B cell (primary cell): ENCODE results near the gene HES6. TPM values are rescaled to one million over a fixed set of nuclear protein-coding genes. Genes with fewer than 3 reads are reported as not detected.

Experiments
- ATAC-seq: fragments of 200-7000 bp; cut with Tn5 transposase; one replicate; pipeline ENCODE4 v1.10.0; 2021; ENCODE audit warnings: low read depth, mild to moderate bottlenecking, moderate number of reproducible peaks, moderate library complexity
- CTCF ChIA-PET: fragments of 350-600 bp; sonication (Branson Sonifier 250); formaldehyde crosslinking; loops from one replicate; lab custom pipeline; 2021; ENCODE audit warnings: antibody characterized with exemption, inconsistent platforms; lab: Charles Lee
- POLR2A ChIA-PET: fragments of 350-600 bp; sonication (Branson Sonifier 250); formaldehyde crosslinking; loops from one replicate; lab custom pipeline; 2021; ENCODE audit warnings: antibody characterized with exemption; lab: Charles Lee
- DNase-seq: peaks from one replicate; pipeline ENCODE4 v3.0.0; 2013
- H2AFZ ChIP-seq: 2 replicates; pipeline ENCODE4 v1.6.1; 2012; ENCODE audit warnings: mild to moderate bottlenecking, low read depth, low read length; ENCODE audit not compliant: insufficient read depth, poor library complexity, severe bottlenecking
- H3K27ac ChIP-seq, 2 donors: 1 replicate in 1 of 2; 2 replicates in 1 of 2; pipeline ENCODE4 v1.5.1; 2012 to 2013; ENCODE audit warnings: low read length in 2 of 2, mild to moderate bottlenecking in 2 of 2, moderate library complexity in 1 of 2
- H3K27me3 ChIP-seq, 4 experiments: fragments of 200-600 bp in 1 of 4; sonication (generic) in 1 of 4; replicated peaks in 1 of 4; 1 replicate in 2 of 4; 2 replicates in 2 of 4; pipeline versions ENCODE4 v1.6.1 to v1.7.0; 2013 to 2016; ENCODE audit warnings: low read length in 3 of 4, mild to moderate bottlenecking in 2 of 4, mixed read lengths in 1 of 4, moderate library complexity in 1 of 4; ENCODE audit not compliant: insufficient read depth in 4 of 4, control insufficient read depth in 3 of 4; ENCODE audit errors: control extremely low read depth in 1 of 4
- H3K36me3 ChIP-seq, 2 experiments: replicated peaks in 1 of 2; 1 replicate in 1 of 2; 2 replicates in 1 of 2; pipeline versions ENCODE4 v1.6.1 to v1.7.1; 2013; ENCODE audit warnings: low read length in 1 of 2; ENCODE audit not compliant: insufficient read depth in 2 of 2, control insufficient read depth in 1 of 2; ENCODE audit errors: control extremely low read depth in 1 of 2, extremely low read depth in 1 of 2
- H3K4me1 ChIP-seq, 2 donors: fragments of 200-600 bp in 1 of 2; sonication (generic) in 1 of 2; 1 replicate in 1 of 2; 2 replicates in 1 of 2; pipeline versions ENCODE4 v1.5.1 to v1.6.1; 2013 to 2017; ENCODE audit warnings: low read length in 2 of 2; ENCODE audit not compliant: control insufficient read depth in 2 of 2, insufficient read depth in 2 of 2
- H3K4me2 ChIP-seq: replicated peaks from 2 replicates; pipeline ENCODE3; 2012; ENCODE audit warnings: mild to moderate bottlenecking, low read depth, low read length; ENCODE audit not compliant: poor library complexity, severe bottlenecking
- H3K4me3 ChIP-seq, 5 experiments: fragments of 200-600 bp in 1 of 5; sonication (generic) in 1 of 5; 1 replicate in 3 of 5; 2 replicates in 2 of 5; pipeline versions ENCODE4 v1.5.1 to v1.7.0; 2011 to 2016; ENCODE audit warnings: low read length in 4 of 5, mild to moderate bottlenecking in 4 of 5, low read depth in 2 of 5, control low read depth in 1 of 5, moderate library complexity in 1 of 5; ENCODE audit not compliant: insufficient read depth in 1 of 5; ENCODE audit errors: control extremely low read depth in 1 of 5, extremely low read depth in 1 of 5
- H3K79me2 ChIP-seq: fragments of 200-600 bp; sonication (generic); one replicate; pipeline ENCODE4 v1.6.0; 2016; ENCODE audit warnings: low read length; ENCODE audit not compliant: control insufficient read depth, insufficient read depth
- H3K9ac ChIP-seq: fragments of 200-600 bp; sonication (generic); 2 replicates; pipeline ENCODE4 v1.6.1; 2017; ENCODE audit warnings: mild to moderate bottlenecking, low read length, moderate library complexity
- H3K9me3 ChIP-seq, 3 donors: one replicate each; pipeline versions ENCODE4 v1.6.1 to v1.7.1; 2013; ENCODE audit warnings: low read length in 2 of 3; ENCODE audit not compliant: control insufficient read depth in 2 of 3, insufficient read depth in 1 of 3; ENCODE audit errors: control extremely low read depth in 1 of 3
- H4K20me1 ChIP-seq: 2 replicates; pipeline ENCODE4 v1.6.0; 2012; ENCODE audit warnings: mild to moderate bottlenecking, low read length; ENCODE audit not compliant: insufficient read depth, control insufficient read depth, poor library complexity, severe bottlenecking
- H3K27ac Mint-ChIP-seq: one replicate; pipeline ENCODE4 v1.8.0; 2021; ENCODE audit warnings: mixed read lengths
- H3K27me3 Mint-ChIP-seq: one replicate; pipeline ENCODE4 v1.8.0; 2021; ENCODE audit warnings: mixed read lengths
- H3K4me1 Mint-ChIP-seq: one replicate; pipeline ENCODE4 v1.8.0; 2021; ENCODE audit warnings: mixed read lengths
- H3K4me3 Mint-ChIP-seq: one replicate; pipeline ENCODE4 v1.8.0; 2021; ENCODE audit warnings: mixed read lengths
- H3K9me3 Mint-ChIP-seq: one replicate; pipeline ENCODE4 v1.8.0; 2022; ENCODE audit warnings: mixed read lengths; ENCODE audit not compliant: insufficient read depth
- CTCF ChIP-seq: fragments of 200-600 bp; IDR thresholded peaks from one replicate; pipeline ENCODE4 v1.8.0; 2022; ENCODE audit warnings: antibody characterized with exemption, mild to moderate bottlenecking
- EZH2 ChIP-seq: IDR thresholded peaks from 2 replicates; pipeline ENCODE4 v1.6.1; 2012; ENCODE audit warnings: borderline replicate concordance, low read depth, mild to moderate bottlenecking, moderate library complexity, low read length; ENCODE audit not compliant: insufficient read depth, poor library complexity, severe bottlenecking
- WGBS: methylation state at CpG from one replicate; pipeline ENCODE4 v1.1.5; 2013; ENCODE audit warnings: missing lambda C conversion rate; ENCODE audit not compliant: insufficient coverage; 5-methylcytosine and 5-hydroxymethylcytosine counted together
- intact Hi-C: fragments of 100-400 bp; cut with micrococcal nuclease; formaldehyde crosslinking; loops from one replicate; pipeline ENCODE4 v1.10.0; 2022
- polyA plus RNA-seq: library from polyadenylated mRNA; depleted of rRNA; stranded (reverse); fragments of >200 nt; gene quantifications from 2 replicates; pipeline ENCODE4 v1.2.3, GENCODE V29; 2012
- total RNA-seq, 2 donors: library from RNA; stranded (reverse); fragments of 120-200 nt in 1 of 2; gene quantifications; 1 replicate in 1 of 2; 2 replicates in 1 of 2; pipeline versions ENCODE4 v1.2.3 to v1.2.4, GENCODE V29; 2013 to 2022

Gene HES6
- total and polyA plus RNA-seq, 2 donors (not counting 1 experiment from before 2014, with no cell fraction given), result 6.5 to 14.3 TPM

GRCh38 chr2:238257786-238258700 lies 18.2 kb upstream of the HES6 start:
- no peak overlapping the region for H3K4me3 Mint-ChIP-seq
- intact Hi-C loops, result loop anchor here (5.0 kb wide), 1 partner anchor 529 kb away; no protein-coding TSS in a partner anchor
- H3K27me3 Mint-ChIP-seq, result no peaks in the 10 kb centered on the region
- 96% methylated on average over 14 of the region's 15 CpGs for WGBS
- no peak overlapping the region for H3K4me3 ChIP-seq
- H3K27ac ChIP-seq, result no peak overlapping the region
- H3K4me2 ChIP-seq, result no peak overlapping the region
- peaks cover 0 to 41% of the 10 kb centered on the region in 2 experiments for H3K36me3 ChIP-seq
- no peaks in the 10 kb centered on the region for H3K27me3 ChIP-seq
- DNase-seq (no peak), ATAC-seq (no peak)
- H3K27ac Mint-ChIP-seq, result no peak overlapping the region
- H3K9ac ChIP-seq, result no peak overlapping the region
- H3K9me3 ChIP-seq, result no peaks in the 10 kb centered on the region
- H3K9me3 Mint-ChIP-seq, result no peaks in the 10 kb centered on the region
- ChIA-PET CTCF (interaction anchor here (0.9 kb wide), 1 partner anchor 28 kb away, joined by 3 read pairs; no protein-coding TSS in a partner anchor), POLR2A (no interaction called here)
- no peak overlapping the region for H2AFZ ChIP-seq
- no peaks in the 10 kb centered on the region for H3K4me1 ChIP-seq
- TF ChIP-seq CTCF (no peak), EZH2 (no peak)
- no peaks in the 10 kb centered on the region for H3K4me1 Mint-ChIP-seq
- H3K79me2 ChIP-seq, result no peaks in the 10 kb centered on the region
- no peaks in the 10 kb centered on the region for H4K20me1 ChIP-seq
